Fibroblast of lung (primary cell): Measurements from ENCODE around the gene SLC43A3.

ENCODE experiments used
- CTCF ChIP-seq, 2 donors: IDR thresholded peaks in 1 of 2; conservative IDR thresholded peaks in 1 of 2; 1 replicate in 1 of 2; 2 replicates in 1 of 2; pipeline ENCODE4 v1.5.1; 2011 to 2012; ENCODE audit warnings: low read length in 2 of 2, control low read depth in 1 of 2, inconsistent platforms in 1 of 2, low read depth in 1 of 2, mild to moderate bottlenecking in 1 of 2
- EZH2 ChIP-seq: IDR thresholded peaks from 2 replicates; pipeline ENCODE4 v1.5.1; 2012; ENCODE audit warnings: low read length, control low read depth, mild to moderate bottlenecking; ENCODE audit errors: missing control alignments

GRCh38 chr11:57474803-57475115, 47.8 kb upstream of the SLC43A3 start:
- TF ChIP-seq CTCF (conservative IDR thresholded peaks at IDR 0.05 in 1 of 2, IDR thresholded peaks at IDR 0.05 in 1 of 2; ENCODE audit: low read depth in 1 of 2, low read length in 2 of 2) (no peak), EZH2 (no peak)
